NCI-H146 treated with DMSO at 0.1 percent for 48 hours (cell line): ENCODE data around the gene ADAMTS18.
"Not testable (repeated sequence)": the region's sequence is repeated elsewhere in the genome, so short reads cannot be mapped to it uniquely, and the experiment has no call there.

ENCODE experiments used
- DNase-seq: peaks from one replicate; lab custom pipeline; 2025; ENCODE audit not compliant: unreplicated experiment; lab: John Stamatoyannopoulos, UW

The ADAMTS18 gene, protein sequence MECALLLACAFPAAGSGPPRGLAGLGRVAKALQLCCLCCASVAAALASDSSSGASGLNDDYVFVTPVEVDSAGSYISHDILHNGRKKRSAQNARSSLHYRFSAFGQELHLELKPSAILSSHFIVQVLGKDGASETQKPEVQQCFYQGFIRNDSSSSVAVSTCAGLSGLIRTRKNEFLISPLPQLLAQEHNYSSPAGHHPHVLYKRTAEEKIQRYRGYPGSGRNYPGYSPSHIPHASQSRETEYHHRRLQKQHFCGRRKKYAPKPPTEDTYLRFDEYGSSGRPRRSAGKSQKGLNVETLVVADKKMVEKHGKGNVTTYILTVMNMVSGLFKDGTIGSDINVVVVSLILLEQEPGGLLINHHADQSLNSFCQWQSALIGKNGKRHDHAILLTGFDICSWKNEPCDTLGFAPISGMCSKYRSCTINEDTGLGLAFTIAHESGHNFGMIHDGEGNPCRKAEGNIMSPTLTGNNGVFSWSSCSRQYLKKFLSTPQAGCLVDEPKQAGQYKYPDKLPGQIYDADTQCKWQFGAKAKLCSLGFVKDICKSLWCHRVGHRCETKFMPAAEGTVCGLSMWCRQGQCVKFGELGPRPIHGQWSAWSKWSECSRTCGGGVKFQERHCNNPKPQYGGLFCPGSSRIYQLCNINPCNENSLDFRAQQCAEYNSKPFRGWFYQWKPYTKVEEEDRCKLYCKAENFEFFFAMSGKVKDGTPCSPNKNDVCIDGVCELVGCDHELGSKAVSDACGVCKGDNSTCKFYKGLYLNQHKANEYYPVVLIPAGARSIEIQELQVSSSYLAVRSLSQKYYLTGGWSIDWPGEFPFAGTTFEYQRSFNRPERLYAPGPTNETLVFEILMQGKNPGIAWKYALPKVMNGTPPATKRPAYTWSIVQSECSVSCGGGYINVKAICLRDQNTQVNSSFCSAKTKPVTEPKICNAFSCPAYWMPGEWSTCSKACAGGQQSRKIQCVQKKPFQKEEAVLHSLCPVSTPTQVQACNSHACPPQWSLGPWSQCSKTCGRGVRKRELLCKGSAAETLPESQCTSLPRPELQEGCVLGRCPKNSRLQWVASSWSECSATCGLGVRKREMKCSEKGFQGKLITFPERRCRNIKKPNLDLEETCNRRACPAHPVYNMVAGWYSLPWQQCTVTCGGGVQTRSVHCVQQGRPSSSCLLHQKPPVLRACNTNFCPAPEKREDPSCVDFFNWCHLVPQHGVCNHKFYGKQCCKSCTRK (N-terminal part only)

DNA sequence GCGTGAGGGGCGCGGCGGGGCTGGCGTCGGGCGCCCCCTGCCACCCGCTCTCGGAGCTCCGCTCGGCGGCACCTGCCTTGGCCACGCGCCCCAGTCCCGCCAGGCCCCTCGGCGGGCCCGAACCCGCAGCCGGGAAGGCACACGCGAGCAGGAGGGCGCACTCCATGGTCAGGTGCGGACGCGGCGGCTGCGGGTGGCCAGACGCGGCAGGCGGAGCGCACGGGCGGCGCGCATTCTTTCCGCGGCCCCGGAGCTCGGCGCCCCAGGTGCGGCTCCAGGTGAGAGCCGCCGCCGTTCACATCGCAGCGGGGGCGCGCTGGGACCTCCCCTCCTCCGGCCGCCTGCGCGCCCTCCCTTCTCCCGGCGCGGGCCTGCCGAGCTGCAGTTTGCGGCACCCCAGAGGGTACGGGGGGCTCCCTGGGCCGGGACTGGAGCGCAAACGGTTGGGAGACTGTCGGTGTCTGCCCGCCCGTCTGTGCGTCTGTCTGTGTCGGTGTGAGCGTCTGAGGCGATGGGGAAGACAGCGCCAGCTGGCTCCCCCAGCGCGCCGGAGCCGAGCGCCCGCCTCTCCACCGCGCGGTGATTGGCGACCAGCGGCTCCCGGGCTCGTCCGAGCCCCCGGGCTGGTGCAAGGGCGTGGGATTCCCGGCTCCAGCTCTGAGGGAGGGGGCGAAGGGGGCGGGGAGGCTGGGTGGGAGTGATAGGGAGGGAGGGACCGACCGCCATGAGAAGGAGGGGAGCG, at the start of gene ADAMTS18:
Gene ADAMTS18, minus strand, starts transcription at position 505 of the 742 bp plus-strand sequence. Its CDS starts 339 bp downstream, at position 166.
- DNase-seq: no peak

DNA sequence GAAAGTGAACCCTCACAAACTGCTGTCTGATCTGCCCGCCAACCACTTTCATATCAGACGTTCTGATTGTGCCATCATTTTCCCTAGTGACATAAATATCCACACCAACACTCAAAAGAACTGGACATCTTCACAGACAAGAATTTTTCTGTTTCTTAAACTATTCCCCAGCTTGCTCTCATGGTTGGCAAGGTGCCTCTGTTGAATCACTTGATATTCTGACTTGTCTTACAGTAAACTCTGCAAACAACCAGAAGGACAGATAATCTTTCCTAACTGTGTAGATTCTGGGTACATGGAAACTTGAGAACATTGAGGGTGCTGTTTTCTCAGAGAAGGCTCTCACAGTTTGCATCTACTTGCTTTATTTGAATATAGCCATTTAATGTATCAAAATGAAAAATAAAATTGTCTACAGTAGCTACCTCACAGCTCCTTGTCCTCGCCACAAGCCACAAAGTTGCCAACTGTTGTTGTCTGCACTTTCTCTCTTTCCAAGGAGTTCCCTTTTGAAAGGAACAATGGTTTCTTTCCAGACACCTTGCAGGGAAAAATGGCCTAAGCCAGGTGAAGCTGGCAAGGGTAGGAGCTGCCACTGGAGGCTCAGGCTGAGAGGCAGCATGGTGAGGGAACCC, 46.0 kb upstream of the ADAMTS18 start:
- DNase-seq: no peak

DNA sequence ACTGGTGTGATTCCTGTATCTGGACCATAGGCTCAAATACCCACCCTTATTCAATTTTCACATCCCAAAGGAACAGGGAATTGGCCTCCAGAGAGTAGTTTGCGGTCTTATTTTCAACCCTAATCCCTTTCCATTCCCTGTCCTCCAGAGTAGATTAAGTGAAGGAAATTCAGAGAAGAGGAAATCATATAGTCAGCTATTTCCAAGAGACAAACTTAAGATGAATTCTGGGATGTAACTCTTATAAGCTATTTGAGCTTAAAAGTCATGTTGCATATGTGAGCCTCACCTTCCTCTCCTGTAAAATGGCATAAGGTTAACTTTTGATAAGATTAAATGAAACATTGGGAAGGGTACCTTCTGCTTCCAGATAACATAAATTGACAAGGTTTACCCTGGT, 37.4 kb upstream of the ADAMTS18 start:
- DNase-seq: no peak

DNA sequence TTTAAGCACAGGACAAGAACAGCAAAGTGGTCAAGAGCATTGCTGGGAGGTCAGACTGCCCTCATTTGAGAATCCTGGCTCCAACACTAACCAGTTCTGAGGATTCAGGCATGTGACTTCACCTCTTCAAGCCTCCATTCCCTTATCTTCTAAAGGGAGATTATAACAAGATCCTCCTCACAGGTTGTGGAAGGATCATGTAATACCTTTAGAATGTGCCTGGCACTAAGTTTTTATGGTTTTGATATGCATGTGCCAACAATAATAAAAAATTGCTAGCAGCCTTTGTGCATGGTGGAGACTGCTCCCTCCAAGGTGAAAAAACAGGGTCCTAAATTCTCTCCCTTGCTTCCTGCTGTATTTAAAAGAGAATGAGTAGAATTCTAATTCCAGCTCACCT, 36.0 kb upstream of the ADAMTS18 start:
- no peak for DNase-seq

DNA sequence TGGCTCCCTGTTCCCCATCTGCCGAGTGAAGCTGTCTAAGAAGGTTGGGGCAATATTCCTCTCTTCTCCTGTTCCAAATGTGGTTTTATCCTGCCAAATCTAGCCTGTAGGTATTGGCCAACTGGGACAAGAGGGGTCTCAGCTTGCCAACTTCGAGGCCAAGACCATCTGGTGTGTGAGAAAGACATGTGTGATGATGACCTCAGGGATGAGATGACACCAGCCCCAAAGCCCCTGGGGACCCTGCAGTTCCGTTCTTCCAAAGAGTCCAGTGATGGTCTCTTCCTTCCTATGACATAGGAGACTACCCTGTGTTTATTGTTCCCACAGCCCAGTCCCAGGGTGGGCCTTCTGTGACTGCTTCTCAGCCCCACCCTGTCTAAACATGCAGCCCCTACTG, 34.8 kb upstream of the ADAMTS18 start:
- DNase-seq: no peak

DNA sequence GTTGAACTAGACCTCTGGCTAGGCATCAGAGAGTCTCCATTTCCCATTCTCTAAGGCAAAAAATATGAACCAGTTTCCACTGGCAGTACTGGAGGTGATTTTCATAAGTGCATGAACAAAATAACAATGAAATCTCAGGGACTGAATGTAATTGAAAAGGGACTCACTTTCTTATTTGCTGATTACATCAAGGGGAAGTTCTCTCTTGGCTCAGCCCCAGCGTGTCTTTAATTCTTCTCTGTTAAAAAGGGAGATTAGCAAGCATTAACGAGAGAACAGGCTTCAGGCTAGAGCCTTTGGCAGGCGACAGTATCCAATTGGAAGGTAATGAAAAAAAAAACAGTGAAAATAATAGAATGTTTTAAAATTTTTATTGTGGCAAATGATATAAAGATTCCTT, 34.0 kb upstream of the ADAMTS18 start:
- DNase-seq: no peak

DNA sequence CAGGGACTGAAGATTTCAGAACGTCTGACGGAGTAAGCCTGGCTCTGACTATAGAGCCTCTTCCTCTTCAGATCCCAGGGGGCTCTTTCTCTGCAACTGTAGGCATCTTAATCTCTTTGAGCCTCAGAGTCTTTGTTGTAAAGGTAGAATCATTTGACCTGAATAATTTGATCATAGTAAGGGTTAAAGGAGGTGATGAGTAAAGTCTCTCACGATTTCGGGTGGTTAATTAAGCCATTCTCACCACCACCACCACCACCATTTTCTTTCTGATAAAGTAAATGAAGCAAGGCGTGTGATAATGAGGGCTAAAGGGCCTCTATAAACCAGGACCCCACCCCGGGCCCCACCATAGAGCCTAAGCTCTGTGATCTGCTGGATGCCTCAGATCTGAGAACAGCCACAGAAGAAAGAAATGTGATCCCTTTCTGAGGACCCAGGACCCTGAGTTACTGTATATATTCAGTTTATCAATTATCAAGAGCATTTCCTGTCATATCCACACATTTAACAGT, 33.0 kb upstream of the ADAMTS18 start:
- DNase-seq: no peak

DNA sequence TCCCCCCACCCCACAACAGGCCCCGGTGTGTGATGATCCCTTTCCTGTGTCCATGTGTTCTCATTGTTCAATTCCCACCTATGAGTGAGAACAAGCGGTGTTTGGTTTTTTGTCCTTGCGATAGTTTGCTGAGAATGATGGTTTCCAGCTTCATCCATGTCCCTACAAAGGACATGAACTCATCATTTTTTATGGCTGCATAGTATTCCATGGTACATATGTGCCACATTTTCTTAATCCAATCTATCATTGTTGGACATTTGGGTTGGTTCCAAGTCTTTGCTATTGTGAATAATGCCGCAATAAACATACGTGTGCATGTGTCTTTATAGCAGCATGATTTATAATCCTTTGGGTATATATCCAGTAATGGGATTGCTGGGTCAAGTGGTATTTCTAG, 28.8 kb upstream of the ADAMTS18 start:
- DNase-seq: not testable (repeated sequence)

DNA sequence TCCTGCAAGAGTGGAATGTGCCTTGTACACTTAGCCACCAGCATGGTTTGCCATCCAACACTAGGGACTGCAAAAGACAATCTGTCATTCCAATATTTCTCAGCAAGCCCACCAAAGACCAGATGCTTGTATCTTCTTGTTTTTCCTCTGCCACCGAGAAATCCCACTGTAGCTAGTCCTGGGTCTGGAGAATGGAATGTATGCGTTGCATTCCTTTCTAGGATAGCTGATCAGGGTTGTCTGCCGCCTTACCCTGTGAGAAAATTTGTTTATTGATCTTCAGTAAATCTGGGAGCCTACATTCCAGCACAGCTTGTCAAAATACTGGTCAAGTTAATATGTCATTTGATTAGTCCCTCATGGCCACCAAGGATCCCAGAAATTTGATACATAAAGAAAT, 28.1 kb upstream of the ADAMTS18 start:
- no peak for DNase-seq

DNA sequence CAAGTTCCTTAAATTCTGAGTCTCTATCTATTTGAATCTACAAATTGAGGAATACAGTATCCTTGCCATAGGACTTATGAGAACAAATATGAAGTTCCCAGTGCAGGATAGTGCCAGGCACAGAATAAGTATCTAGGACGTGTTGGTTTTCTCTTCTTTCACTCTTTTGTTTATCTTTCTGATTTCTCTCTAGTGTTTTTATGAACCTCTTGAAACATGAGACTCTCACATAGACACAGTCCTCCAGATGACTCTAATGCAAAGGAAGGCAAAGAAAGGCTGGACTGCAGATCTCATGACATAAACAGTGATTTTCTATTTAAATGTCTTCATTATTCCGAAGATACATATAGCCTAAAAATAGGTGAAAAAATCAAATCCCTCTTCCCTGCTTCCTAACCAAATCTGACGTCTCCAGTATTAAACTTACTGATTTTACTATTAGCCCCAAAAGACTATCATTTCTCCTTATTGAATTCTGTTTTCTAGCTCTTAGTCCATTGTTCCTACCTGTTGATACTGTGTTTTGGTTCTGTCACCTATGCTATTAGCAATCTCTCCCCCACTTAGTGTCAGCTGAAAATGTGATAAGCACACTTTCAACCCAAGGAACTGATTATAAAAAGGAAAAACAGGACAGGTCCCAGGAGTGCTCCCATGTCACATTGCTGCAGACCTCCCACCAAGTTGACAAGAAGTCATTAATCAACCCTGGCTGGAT, 24.9 kb upstream of the ADAMTS18 start:
- DNase-seq: no peak

DNA sequence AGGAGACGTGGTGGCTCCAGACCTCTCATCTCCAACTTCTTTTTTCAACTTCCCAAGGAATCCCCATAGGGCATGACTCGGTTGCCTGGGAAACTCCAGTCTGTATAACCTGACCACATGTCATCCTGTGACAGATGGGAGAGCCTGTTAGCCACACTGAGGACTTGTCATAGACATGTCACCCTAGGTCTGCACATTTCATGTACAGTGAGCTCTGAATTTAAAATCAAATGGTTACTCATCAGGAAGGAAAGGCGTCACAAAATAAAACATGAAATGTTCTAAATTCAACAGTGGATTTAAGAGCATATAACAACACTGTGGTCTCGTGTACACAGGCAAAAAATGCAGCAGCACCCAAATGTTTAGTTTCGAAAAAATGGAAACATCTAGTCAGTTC, 22.2 kb upstream of the ADAMTS18 start:
- no peak for DNase-seq

DNA sequence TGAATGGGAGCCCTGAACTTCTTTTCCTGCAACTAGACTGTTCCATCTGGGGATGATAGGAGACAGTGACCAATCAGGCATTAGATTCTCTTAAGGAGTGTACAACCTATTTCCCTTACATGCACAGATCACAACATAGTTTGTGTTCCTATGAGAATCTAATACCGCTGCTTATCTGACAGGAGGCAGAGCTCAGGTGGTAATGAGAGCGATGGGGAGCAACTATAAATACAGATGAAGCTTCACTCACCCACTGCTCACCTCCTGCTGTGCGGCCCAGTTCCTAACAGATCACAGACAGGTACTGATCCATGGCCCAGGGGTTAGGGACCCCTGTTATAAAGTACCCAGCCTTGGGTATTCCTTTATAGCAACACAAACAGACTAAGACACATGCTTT, 17.4 kb upstream of the ADAMTS18 start:
- DNase-seq: no peak

DNA sequence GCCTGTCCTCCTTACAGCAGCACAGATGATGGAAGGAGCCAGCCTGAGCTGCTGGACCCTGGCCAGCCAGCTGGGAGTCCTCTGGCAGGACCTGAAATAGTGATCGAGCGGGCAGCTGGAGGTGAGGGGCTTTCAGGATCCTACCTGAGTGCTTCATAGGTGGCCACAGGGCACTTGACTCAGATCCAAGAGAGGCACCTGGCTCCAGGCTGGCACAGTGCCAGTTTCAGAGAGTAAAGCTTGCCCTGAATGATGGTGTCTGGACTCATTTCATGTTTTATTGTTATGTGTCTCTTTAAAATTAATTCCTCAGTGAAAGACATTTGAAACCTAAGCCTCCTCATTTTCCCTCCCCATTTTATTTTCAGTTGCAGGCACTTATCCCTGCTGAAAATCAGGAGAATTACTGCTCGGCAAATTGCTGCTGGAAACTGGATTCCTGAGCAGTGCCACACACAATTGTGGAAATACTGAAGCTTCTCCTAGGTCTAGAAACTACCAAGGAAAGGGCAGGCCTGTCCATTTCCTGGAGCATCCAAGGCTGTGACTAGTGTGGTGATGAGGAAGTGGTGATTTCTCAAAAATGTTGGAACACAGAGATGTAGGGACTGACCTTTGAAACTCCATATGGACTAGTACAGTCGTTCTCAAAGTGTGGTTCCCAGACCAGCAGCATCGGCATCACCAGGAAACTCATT, 16.1 kb upstream of the ADAMTS18 start:
- DNase-seq: peak; percentile 98

DNA sequence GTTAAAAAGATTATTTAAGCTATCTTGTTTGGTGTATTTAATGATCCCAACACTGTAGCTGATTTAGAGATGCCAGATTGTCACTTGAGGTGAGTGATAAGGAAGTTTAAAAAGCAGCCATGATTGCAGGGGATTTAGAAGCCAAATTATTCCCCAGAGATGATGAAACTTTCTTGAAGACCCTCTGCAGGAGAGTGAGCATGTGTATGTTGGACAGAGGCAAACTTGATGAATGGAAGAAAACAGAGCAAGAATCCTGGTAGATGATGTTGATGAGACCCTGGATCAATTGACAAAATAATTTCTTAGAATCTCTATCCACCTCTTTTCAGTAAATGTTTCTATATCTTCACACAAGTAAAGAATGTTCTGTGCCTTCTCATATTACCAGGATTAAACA, 14.4 kb upstream of the ADAMTS18 start:
- DNase-seq: no peak

DNA sequence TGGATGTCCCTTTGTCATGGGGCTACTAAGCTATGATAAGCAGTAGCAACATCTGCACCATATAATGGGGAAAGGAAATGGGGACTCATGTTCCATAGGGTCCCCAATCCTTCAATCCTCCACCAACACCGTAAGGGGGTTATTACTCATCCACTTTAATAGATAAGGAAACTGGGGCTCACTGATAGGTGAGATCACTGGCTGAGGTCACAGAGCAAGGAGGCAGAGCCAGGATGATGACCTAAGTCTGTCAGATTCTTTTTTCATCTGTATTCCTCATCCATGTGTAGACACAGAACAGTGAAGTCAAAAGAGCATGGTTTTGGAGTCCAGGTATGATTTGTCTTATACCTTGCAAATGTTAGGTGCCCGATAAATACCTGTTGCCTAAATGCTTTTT, 10.5 kb upstream of the ADAMTS18 start:
- DNase-seq: no peak

DNA sequence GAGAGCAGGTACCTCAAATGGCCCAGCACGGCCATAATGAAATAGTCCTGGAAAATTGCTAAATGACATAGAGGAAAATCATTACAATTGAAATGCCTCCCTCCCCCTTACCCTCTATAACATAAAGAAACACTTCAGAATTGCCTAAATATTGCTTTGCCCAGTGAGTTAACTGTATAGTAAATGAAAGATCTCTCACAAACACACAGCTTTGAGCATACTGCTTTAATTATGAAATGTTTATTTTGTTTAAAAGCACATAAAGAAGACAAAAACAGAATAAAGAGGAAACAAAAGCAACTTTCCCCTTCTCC, 9.3 kb upstream of the ADAMTS18 start:
- no peak for DNase-seq

DNA sequence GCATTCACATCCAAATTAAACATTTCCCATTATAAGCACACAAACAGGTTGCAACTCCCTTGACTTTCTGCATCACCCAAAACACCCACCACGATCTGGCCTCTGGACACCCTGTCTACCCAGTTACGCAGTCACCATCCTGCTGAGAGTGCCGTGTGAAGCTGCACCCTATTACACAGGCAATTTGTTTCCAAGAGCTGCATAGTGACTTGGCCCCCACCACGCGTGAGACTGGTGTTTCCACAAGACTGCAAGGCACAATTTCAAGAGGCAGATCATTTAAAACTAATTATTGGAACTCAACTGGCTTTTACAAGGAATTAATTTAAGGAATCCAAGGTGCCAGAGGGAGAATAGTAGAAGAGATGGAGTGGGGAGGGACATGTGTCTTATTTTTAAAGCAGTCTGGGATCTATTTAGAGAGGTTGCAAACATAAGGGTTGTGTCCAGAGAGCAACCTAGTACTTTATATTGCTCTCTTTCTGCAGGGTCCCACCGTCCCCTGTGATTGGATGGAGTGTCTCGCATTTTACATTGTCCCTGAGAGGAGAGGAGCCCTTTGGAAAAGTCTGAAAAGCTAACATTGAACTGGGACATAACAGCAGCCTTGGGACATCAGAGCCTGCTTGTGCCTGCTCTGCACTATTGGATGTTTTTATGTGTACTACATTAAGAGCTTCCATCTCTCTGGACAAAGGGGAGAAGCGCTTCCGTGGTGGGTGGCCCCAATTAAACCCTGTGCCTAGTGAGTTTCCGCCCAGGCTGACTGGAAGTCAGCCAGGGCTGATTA, 8.7 kb upstream of the ADAMTS18 start:
- DNase-seq: peak; percentile 59

DNA sequence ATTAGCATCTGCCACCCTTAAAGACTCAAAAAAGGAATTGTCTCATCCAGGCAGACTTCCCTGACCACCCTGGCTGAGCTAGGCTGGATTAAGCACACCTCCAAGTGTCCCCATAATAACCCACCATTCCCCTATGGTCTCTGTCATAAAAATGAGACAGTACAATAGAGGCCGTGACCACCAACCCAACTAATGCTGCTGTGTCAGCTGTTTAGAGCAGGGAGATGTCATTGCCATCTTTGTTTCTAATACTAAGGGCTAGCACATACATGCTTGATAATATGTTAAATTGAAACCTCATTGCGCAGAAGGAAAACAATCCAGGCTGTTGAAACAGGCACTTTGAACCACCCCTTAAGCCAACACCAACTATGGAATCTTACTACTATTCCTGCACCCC, 7.2 kb upstream of the ADAMTS18 start:
- no peak for DNase-seq
